ENCODE results near the gene SEMA5B. TPM values are rescaled to one million over a fixed set of nuclear protein-coding genes. Genes with fewer than 3 reads are reported as not detected.

The SEMA5B gene
- total RNA-seq, 2 experiments from 2014 or later: not detected

DNA sequence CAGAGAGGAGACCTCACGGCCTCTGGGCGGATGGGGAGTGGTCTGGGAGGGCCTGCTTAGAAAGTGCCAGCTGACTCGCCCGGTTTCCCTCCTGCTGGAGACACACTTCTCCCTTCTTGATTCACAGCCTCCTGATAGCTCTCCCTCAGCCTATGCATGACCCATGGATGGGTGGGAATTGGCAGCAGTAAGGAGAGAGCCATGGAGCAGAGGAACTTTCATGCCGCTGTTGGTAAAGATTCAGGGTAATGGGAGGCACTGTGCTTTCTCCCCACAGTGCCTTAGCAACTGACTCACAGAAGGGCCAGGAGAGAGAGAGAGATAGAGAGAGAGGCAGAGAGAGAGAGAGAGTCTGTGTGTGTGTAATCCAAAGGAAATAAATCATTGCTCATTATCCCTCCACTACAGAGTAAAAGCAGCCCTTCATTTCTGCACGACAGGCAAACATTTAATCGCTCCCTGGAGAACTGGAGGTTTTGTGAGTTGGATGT is 82.8 kb downstream of the SEMA5B start:
- Mint-ChIP-seq H3K4me3 (no peak overlapping the region), H3K4me1 (peaks cover 10% of the 10 kb centered on the region), H3K9me3 (ENCODE audit: low read depth) (no peaks in the 10 kb centered on the region), H3K36me3 (no peaks in the 10 kb centered on the region), H3K27ac (no peak overlapping the region), H3K27me3 (peaks cover 23% of the 10 kb centered on the region)
- CTCF ChIA-PET: interaction anchor here (5.8 kb wide), 1 partner anchor 85 kb away, joined by 55 read pairs; the partner anchor contains the start of gene SEMA5B
- DNase-seq (no peak), ATAC-seq (no peak)

DNA sequence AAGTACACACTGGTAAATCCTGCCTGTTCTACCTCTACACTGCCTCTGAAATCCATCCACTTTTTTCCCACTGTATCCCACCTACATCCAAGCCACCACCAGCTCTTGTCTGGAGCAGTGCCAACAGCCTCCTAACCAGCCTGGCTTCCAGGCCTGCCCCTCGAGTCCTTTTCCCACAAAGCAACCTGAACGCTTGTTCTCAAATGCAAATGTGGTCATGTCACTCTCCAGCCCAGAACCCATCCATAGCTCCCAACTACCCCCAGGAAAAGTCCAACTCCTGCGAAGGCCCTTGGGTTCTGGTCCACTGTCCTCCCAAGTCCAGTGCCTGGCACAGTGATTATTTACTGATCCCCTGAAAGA is 83.8 kb downstream of the SEMA5B start:
- Mint-ChIP-seq H3K9me3 (ENCODE audit: low read depth) (no peaks in the 10 kb centered on the region), H3K4me3 (no peak overlapping the region), H3K36me3 (no peaks in the 10 kb centered on the region), H3K27ac (no peak overlapping the region), H3K27me3 (peaks cover 28% of the 10 kb centered on the region), H3K4me1 (peaks cover 10% of the 10 kb centered on the region)
- CTCF ChIA-PET: interaction anchor here (0.6 to 5.8 kb wide), 7 partner anchors 32 to 849 kb away, joined by 3 to 55 read pairs (median 5); partner anchors contain the start of gene SEMA5B
- ATAC-seq (no peak), DNase-seq (no peak)

DNA sequence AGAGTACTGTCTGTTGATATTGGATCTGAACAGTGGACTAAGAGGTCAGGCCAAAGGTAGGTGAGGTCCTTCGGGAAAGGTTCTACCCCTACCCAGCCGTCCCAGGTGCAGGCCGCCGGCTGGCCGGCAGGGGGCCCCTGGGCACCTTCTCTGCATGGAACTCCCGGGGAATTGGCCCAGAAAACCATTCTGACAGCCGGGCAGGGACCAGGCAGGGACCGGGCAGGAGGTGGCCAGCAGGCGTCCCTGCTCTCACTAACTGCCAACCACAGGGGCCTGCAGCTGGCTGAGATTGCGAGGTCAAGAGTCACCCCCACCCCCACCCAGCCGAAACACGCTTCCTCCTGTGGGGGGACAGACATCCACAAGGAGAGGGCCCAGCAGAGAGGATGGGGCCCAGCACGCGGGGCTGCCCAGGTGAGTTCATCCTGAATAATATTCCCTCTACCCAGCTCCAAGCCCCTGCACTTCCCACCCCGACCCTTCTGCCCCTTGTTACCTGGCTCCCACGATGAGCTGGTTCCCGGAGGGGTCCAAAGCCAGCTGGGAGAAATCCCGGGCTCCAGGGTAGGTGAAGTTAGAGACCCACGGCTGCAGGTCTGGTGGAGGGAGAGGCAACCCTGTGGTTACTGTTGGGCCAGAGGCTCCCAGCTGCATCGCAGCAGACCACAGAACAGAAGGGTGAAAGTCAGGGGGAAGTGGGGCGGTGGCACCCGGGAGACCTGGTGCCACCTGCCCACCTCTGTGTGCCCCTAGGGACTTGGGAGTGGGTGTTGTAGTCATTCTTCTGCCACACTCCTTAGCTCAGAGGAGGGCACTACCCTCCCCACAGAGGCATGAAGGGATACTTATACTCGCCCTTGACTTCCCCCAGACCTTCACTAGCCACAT is 84.4 kb downstream of the SEMA5B start:
- no peak overlapping the region for H3K27ac Mint-ChIP-seq
- CTCF ChIA-PET: interaction anchor here (0.6 to 5.8 kb wide), 17 partner anchors 10 to 848 kb away, joined by 3 to 55 read pairs (median 3); partner anchors contain the start of gene SEMA5B
- DNase-seq: no peak
- peaks cover 31% of the 10 kb centered on the region for H3K27me3 Mint-ChIP-seq
- H3K9me3 Mint-ChIP-seq (ENCODE audit: low read depth): no peaks in the 10 kb centered on the region
- H3K36me3 Mint-ChIP-seq: no peaks in the 10 kb centered on the region
- peak; percentile 43 for ATAC-seq
- H3K4me1 Mint-ChIP-seq: peaks cover 10% of the 10 kb centered on the region
- no peak overlapping the region for H3K4me3 Mint-ChIP-seq

DNA sequence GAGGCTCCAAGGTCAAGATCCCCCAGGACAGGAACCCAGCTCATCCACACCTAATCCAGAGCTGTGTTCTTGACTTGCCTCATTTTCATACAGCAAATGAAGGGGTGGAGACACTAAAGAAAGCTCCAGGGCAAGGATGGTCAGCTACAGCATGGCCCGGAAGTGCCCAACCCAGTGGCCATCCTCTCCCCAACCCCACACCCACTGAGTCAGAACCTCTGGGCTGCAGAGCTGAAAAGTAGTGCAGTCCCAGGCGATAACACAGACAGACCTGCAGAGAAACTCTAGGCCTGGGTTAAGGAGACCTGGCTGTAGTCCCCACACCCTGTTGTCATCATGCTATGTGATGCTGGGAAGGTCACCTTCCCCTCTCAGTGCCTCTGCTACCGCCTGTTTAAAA is 85.3 kb downstream of the SEMA5B start:
- H3K4me3 Mint-ChIP-seq: no peak overlapping the region
- no peaks in the 10 kb centered on the region for H3K36me3 Mint-ChIP-seq
- H3K27ac Mint-ChIP-seq: no peak overlapping the region
- DNase-seq: no peak
- H3K4me1 Mint-ChIP-seq: peaks cover 10% of the 10 kb centered on the region
- CTCF ChIA-PET: interaction anchor here (0.6 to 5.8 kb wide), 16 partner anchors 11 to 333 kb away, joined by 3 to 55 read pairs (median 3); partner anchors contain the start of gene SEMA5B
- peaks cover 32% of the 10 kb centered on the region for H3K27me3 Mint-ChIP-seq
- ATAC-seq: no peak
- no peaks in the 10 kb centered on the region for H3K9me3 Mint-ChIP-seq (ENCODE audit: low read depth)

DNA sequence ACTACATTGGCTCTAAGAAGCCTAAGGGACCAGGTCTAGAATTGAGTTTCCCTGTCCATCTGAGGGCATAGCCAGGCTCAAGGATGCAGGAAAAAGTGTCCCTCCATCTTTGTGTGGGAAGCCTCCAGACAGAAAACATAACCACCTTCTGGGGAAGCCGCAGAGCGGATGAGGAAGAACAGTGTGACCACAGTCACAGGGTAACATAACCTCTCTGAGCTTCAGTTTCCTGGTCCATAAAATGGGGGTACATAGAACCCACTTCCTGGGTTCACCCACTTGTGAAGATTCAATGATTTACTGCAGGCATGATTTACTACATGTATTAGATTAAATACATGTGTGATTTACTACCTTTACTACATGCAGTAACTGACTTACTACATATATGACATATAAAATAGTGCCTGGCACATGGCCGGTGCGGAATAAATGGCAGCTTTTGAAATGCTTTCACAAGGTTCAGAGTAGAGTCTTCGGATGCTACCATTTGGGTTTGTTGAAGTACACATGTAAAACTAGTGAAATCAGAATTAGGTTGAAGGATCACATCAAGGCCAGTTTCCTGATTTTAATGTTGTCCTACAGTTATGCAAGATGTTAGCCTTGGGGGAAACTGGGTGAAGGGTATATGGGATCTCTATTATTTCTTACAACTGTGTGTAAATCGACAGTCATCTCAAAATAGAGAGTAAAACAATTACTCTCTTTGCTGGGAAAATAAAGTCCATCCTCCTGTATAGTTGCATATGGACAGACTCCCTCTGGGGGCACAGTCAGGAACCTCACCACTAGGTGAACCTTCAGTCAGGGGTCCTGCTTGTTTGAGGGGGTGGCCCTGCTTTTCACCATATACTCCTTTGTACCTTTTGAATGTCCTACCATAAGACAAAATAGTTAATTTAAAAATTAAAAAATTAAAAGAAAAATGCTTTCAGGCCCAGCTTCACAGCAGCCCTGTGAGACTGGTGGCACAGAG is 86.0 kb downstream of the SEMA5B start:
- CTCF ChIA-PET: interaction anchor here (0.7 to 5.8 kb wide), 16 partner anchors 12 to 1395 kb away, joined by 3 to 55 read pairs (median 3); partner anchors contain the start of gene SEMA5B
- Mint-ChIP-seq H3K4me1 (peaks cover 10% of the 10 kb centered on the region), H3K27me3 (peaks cover 32% of the 10 kb centered on the region), H3K9me3 (ENCODE audit: low read depth) (no peaks in the 10 kb centered on the region), H3K4me3 (no peak overlapping the region), H3K27ac (no peak overlapping the region), H3K36me3 (no peaks in the 10 kb centered on the region)
- DNase-seq (peak; percentile 74), ATAC-seq (peak; percentile 60)

DNA sequence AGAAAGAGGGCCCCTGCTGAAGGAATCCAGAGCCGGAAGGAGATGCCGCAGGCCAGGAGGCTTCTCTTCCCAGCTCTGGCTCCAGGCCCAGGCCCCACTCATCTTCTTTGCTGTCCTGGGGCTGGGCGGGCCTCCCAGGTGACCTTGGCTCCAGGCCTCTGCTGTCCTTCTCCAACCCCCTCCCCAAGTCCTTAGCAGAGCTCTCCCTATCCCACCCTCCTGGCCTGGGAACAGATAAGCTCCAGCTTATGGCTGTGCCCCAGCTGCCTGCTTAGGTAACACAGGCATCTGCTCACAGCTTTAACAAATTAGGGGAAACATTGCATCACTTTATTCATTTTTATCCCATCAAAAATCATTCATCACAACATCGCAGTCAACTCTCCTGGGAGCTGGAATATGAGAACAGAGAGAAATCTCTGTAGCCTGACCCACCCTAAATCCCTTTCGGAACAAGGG is 86.9 kb downstream of the SEMA5B start:
- peaks cover 38% of the 10 kb centered on the region for H3K27me3 Mint-ChIP-seq
- no peak for DNase-seq
- H3K9me3 Mint-ChIP-seq (ENCODE audit: low read depth): no peaks in the 10 kb centered on the region
- H3K4me1 Mint-ChIP-seq: peaks cover 10% of the 10 kb centered on the region
- H3K27ac Mint-ChIP-seq: no peak overlapping the region
- H3K36me3 Mint-ChIP-seq: no peaks in the 10 kb centered on the region
- CTCF ChIA-PET: interaction anchor here (0.7 to 5.8 kb wide), 7 partner anchors 12 to 1394 kb away, joined by 3 to 55 read pairs (median 4); partner anchors contain the start of gene SEMA5B
- no peak for ATAC-seq
- no peak overlapping the region for H3K4me3 Mint-ChIP-seq

DNA sequence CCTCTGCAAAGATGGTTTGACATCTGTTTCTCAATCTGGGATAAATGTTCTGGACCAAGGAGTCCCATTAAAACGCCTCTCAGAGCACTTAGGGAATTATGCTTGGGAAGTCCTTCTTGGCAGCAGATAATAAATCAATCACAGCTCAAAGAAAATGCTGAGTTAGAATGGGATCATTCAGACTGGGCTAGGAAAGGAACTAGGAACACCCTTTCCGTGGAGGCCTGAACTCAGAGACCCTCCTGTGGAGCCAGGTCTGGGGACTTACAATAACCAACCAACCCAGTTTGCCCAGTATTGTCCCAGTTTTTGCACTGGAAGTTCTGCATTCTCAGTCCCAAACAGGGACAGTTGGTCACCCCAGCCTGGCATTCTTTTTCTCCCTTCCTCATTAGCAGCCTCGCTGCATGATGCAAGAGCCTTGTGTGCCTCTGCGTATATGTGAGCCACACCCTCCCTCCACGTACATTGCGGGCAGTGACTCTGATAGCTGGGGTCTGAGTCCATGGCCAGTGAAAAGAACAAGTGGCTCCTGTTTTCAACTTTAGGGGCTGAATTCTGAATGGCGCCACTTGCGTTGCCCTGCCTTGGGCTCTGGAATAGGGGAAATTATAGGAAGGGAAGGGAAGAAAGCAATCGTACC is 88.7 kb downstream of the SEMA5B start:
- Mint-ChIP-seq H3K27me3 (peaks cover 38% of the 10 kb centered on the region), H3K4me1 (peaks cover 10% of the 10 kb centered on the region), H3K4me3 (no peak overlapping the region), H3K36me3 (no peaks in the 10 kb centered on the region), H3K27ac (no peak overlapping the region), H3K9me3 (ENCODE audit: low read depth) (no peaks in the 10 kb centered on the region)
- ATAC-seq (no peak), DNase-seq (no peak)
- CTCF ChIA-PET: interaction anchor here (1.8 kb wide), 1 partner anchor 89 kb away, joined by 5 read pairs; the partner anchor contains the start of gene SEMA5B

DNA sequence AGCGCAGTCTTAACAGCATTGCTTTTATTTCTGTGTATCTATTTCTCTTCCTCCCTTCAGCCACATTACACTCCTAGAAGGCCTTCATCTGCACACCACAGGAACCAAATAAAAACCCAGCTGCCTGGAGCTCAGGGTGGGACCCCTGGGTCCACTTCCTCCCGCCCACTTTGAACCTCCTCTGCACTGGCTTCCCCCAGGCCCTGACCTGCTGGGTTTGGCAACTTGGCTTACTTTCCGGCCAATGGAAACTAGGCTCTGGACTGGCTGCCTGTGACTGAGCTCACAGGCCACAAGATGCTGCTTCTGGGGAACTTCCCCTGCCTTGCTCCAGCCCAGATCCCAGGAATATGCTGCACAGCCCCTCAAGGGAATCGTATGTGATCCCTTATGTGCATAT is 89.8 kb downstream of the SEMA5B start:
- H3K27ac Mint-ChIP-seq: no peak overlapping the region
- H3K4me3 Mint-ChIP-seq: no peak overlapping the region
- no peak for DNase-seq
- H3K4me1 Mint-ChIP-seq: peaks cover 10% of the 10 kb centered on the region
- H3K9me3 Mint-ChIP-seq (ENCODE audit: low read depth): no peaks in the 10 kb centered on the region
- no peaks in the 10 kb centered on the region for H3K36me3 Mint-ChIP-seq
- CTCF ChIA-PET: no interaction called here
- peaks cover 42% of the 10 kb centered on the region for H3K27me3 Mint-ChIP-seq
- no peak for ATAC-seq

DNA sequence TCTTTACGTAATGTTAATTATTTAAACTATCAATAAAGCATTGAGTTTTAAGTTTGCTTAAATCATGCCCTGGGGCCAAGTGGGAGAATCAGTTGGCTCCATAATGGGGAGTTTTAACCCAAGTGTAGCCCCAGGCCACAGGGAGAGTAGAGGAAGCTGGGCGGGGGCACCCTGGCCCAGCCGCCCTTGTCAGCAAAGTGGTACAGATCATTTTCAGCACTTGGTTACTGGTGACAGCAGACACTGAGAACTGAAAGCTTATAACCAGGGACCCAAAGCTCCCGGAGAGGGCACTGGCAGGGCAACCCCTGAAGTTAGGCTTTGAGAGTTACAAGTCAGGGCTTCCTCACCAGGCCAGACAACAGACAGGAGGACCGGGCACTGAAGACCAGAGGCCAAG is 90.6 kb downstream of the SEMA5B start:
- CTCF ChIA-PET: interaction anchor here (1.0 kb wide), 1 partner anchor 90 kb away, joined by 5 read pairs; the partner anchor contains the start of gene SEMA5B
- Mint-ChIP-seq H3K36me3 (no peaks in the 10 kb centered on the region), H3K9me3 (ENCODE audit: low read depth) (no peaks in the 10 kb centered on the region), H3K4me1 (peaks cover 10% of the 10 kb centered on the region), H3K4me3 (no peak overlapping the region), H3K27ac (no peak overlapping the region), H3K27me3 (peaks cover 42% of the 10 kb centered on the region)
- ATAC-seq (no peak), DNase-seq (no peak)

DNA sequence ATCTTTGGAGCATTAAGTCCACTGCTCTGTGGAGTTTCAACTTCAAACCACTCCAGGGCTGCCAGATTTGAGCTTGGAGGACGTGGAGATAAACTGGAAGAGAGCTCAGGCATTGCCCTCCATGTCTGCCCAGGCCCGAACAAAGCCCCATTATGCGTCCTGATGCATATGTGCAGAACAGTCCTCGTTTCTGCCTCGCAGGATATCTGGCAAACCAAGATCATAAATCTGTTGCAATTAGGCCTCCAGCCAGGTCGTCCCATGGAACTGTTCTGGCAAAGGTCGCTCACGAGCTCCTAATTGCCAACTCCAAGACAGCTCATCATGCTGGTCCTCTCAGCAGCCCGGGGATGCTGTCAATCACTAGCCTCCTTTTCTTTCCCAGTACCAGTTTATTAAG is 91.2 kb downstream of the SEMA5B start:
- Mint-ChIP-seq H3K4me3 (no peak overlapping the region), H3K27ac (no peak overlapping the region), H3K36me3 (no peaks in the 10 kb centered on the region), H3K27me3 (peaks cover 47% of the 10 kb centered on the region), H3K9me3 (ENCODE audit: low read depth) (no peaks in the 10 kb centered on the region), H3K4me1 (peaks cover 8% of the 10 kb centered on the region)
- CTCF ChIA-PET: interaction anchor here (0.6 to 1.0 kb wide), 2 partner anchors 91 to 773 kb away, joined by 4 to 5 read pairs; partner anchors contain the start of gene SEMA5B
- no peak for DNase-seq
- ATAC-seq: no peak

DNA sequence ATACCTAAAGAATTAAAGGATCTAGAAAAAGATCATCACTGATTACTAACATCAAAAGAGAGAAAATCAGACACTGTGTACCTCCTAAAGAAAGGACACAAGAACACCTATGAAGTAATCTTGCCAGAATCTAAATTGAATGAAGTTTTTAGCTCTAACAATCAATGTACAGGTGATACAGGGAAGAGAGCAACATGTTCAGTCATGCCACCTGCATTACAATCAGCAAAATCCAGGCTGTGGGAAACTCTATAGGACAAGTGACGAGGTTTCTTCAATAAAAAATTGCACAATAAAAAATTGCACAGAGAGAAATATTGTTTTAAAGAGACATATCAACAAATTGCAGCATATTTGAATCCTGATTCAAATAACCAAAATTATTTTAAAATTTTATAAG is 93.3 kb downstream of the SEMA5B start:
- ATAC-seq (no peak), DNase-seq (no peak)
- Mint-ChIP-seq H3K4me3 (no peak overlapping the region), H3K27me3 (peaks cover 44% of the 10 kb centered on the region), H3K9me3 (ENCODE audit: low read depth) (no peaks in the 10 kb centered on the region), H3K36me3 (no peaks in the 10 kb centered on the region), H3K4me1 (no peaks in the 10 kb centered on the region), H3K27ac (no peak overlapping the region)
- CTCF ChIA-PET: interaction anchor here (1.2 kb wide), 1 partner anchor 98 kb away, joined by 4 read pairs; no protein-coding TSS in a partner anchor

DNA sequence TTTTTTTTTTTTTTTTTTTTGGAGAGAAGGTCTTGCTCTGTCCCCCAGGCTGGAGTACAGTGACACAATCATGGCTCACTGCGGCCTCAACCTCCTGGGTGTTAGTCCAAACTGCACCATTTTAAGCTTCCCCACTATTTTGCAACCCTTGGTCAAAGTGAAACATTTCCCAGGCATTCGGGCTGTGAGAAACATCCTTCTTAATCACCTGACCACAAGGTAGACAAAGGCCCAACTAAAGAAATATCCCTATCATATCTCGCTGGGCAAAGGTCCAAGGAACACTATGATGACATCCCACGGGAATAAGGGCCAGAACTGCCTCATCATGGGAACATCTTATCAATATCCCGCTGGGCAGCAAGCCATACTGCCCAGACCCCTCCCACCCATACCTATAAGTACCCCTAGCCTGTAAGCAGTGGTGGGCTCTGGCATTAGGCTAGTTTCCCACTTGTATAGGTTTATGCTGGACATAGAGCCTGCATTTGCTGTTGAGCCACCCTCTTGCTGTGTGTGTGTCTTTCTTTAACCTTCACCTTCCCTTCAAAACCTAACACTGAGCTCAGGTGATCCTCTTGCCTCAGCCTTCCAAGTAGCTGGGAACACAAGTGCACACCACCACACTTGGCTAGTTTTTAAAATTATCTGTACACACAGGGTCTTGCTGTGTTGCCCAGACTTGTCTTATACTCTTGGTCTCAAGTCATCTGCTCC is 95.2 kb downstream of the SEMA5B start:
- H3K36me3 Mint-ChIP-seq: no peaks in the 10 kb centered on the region
- no peak overlapping the region for H3K27ac Mint-ChIP-seq
- no peak overlapping the region for H3K4me3 Mint-ChIP-seq
- H3K4me1 Mint-ChIP-seq: no peaks in the 10 kb centered on the region
- no peaks in the 10 kb centered on the region for H3K9me3 Mint-ChIP-seq (ENCODE audit: low read depth)
- H3K27me3 Mint-ChIP-seq: peaks cover 44% of the 10 kb centered on the region
- DNase-seq: no peak
- ATAC-seq: no peak
- CTCF ChIA-PET: no interaction called here
